Measurements from ENCODE around the gene ASL. TPM values are rescaled to one million over a fixed set of nuclear protein-coding genes. Genes with fewer than 3 reads are reported as not detected.
"Not testable (repeated sequence)": the region's sequence is repeated elsewhere in the genome, so short reads cannot be mapped to it uniquely, and the experiment has no call there.

Gene ASL
- total RNA-seq, 1 donor from 2014 or later = 27.7 TPM

GRCh38 chr7:66119245-66119850 lies 43.7 kb downstream of the ASL start:
- Histone ChIP-seq H3K36me3 (ENCODE audit: insufficient read depth, low read length) (peaks cover 5% of the 10 kb centered on the region), H3K9ac (ENCODE audit: low read length) (no peak overlapping the region), H3K9me3 (ENCODE audit: insufficient read depth, low read depth, low read length) (no peaks in the 10 kb centered on the region), H4K20me1 (ENCODE audit: insufficient read depth, low read length) (peaks cover 59% of the 10 kb centered on the region), H3K4me1 (ENCODE audit: insufficient read depth, low read length) (peaks cover 11% of the 10 kb centered on the region), H3K27ac (ENCODE audit: low read depth, low read length) (no peak overlapping the region), H3K4me3 (ENCODE audit: insufficient read depth, low read depth, low read length) (no peak overlapping the region), H3K27me3 (ENCODE audit: insufficient read depth, low read length) (no peaks in the 10 kb centered on the region), H3K4me2 (ENCODE audit: low read length) (no peak overlapping the region), H2AFZ (ENCODE audit: low read depth, low read length) (no peak overlapping the region), H3K79me2 (ENCODE audit: insufficient read depth, low read length) (peaks cover 91% of the 10 kb centered on the region)
- Mint-ChIP-seq H3K27me3 (ENCODE audit: low read depth, unreplicated experiment) (no peaks in the 10 kb centered on the region), H3K4me3 (ENCODE audit: unreplicated experiment) (no peak overlapping the region), H3K36me3 (ENCODE audit: low read depth, unreplicated experiment) (no peaks in the 10 kb centered on the region), H3K9me3 (ENCODE audit: unreplicated experiment) (no peaks in the 10 kb centered on the region), H3K27ac (ENCODE audit: unreplicated experiment) (no peak overlapping the region), H3K4me1 (ENCODE audit: low read depth, unreplicated experiment) (peaks cover 4% of the 10 kb centered on the region)
- no peak for DNase-seq (ENCODE audit: low read depth)
- FAIRE-seq = no peak
- no peak for TF ChIP-seq EZH2 (IDR thresholded peaks at IDR 0.05; ENCODE audit: insufficient read depth, low read length)
- TF ChIP-seq, protein P1, sequence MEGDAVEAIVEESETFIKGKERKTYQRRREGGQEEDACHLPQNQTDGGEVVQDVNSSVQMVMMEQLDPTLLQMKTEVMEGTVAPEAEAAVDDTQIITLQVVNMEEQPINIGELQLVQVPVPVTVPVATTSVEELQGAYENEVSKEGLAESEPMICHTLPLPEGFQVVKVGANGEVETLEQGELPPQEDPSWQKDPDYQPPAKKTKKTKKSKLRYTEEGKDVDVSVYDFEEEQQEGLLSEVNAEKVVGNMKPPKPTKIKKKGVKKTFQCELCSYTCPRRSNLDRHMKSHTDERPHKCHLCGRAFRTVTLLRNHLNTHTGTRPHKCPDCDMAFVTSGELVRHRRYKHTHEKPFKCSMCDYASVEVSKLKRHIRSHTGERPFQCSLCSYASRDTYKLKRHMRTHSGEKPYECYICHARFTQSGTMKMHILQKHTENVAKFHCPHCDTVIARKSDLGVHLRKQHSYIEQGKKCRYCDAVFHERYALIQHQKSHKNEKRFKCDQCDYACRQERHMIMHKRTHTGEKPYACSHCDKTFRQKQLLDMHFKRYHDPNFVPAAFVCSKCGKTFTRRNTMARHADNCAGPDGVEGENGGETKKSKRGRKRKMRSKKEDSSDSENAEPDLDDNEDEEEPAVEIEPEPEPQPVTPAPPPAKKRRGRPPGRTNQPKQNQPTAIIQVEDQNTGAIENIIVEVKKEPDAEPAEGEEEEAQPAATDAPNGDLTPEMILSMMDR (IDR thresholded peaks at IDR 0.05; ENCODE audit: insufficient read depth, low read depth, low read length) = no peak

DNA sequence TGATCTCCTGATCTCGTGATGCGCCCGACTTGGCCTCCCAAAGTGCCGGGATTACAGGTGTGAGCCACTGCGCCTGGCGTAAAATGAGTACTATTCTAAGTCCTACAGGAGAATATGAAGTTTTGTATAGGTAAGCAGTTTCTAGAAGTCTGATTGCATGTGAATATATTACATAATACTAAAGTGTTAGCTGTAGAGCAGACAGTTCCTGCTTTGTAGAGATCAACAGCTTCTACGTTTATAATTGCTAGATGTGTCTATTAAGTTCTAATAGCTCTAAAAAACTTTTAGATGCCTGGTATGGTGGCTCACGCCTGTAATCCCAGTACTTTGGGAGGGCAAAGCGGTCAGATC lies 47.5 kb downstream of the ASL start:
- H3K4me1 Mint-ChIP-seq (ENCODE audit: low read depth, unreplicated experiment) = peaks cover 7% of the 10 kb centered on the region
- H3K27ac ChIP-seq (ENCODE audit: low read depth, low read length) = no peak overlapping the region

GRCh38 chr7:66124569-66124861 lies 48.9 kb downstream of the ASL start:
- not testable (repeated sequence) for H3K36me3 ChIP-seq (ENCODE audit: insufficient read depth, low read length); H3K27ac Mint-ChIP-seq (ENCODE audit: unreplicated experiment); H3K4me1 Mint-ChIP-seq (ENCODE audit: low read depth, unreplicated experiment); H3K4me1 ChIP-seq (ENCODE audit: insufficient read depth, low read length); H3K36me3 Mint-ChIP-seq (ENCODE audit: low read depth, unreplicated experiment); H3K27me3 Mint-ChIP-seq (ENCODE audit: low read depth, unreplicated experiment); FAIRE-seq; H3K4me2 ChIP-seq (ENCODE audit: low read length); H3K27me3 ChIP-seq (ENCODE audit: insufficient read depth, low read length); H3K27ac ChIP-seq (ENCODE audit: low read depth, low read length); H3K9me3 ChIP-seq (ENCODE audit: insufficient read depth, low read depth, low read length); H3K9me3 Mint-ChIP-seq (ENCODE audit: unreplicated experiment); H3K9ac ChIP-seq (ENCODE audit: low read length); DNase-seq (ENCODE audit: low read depth); H3K4me3 Mint-ChIP-seq (ENCODE audit: unreplicated experiment); H2AFZ ChIP-seq (ENCODE audit: low read depth, low read length); H3K4me3 ChIP-seq (ENCODE audit: insufficient read depth, low read depth, low read length)
- Histone ChIP-seq H4K20me1 (ENCODE audit: insufficient read depth, low read length) (peaks cover 52% of the 10 kb centered on the region), H3K79me2 (ENCODE audit: insufficient read depth, low read length) (peaks cover 91% of the 10 kb centered on the region)

More for the DNA sequence above, 47.5 kb downstream of the ASL start:
- H3K27me3 Mint-ChIP-seq (ENCODE audit: low read depth, unreplicated experiment) = no peaks in the 10 kb centered on the region
- no peak for FAIRE-seq
- no peak overlapping the region for H3K27ac Mint-ChIP-seq (ENCODE audit: unreplicated experiment)
- Histone ChIP-seq H3K27me3 (ENCODE audit: insufficient read depth, low read length) (no peaks in the 10 kb centered on the region), H3K4me2 (ENCODE audit: low read length) (no peak overlapping the region), H3K9me3 (ENCODE audit: insufficient read depth, low read depth, low read length) (no peaks in the 10 kb centered on the region), H3K79me2 (ENCODE audit: insufficient read depth, low read length) (peaks cover 93% of the 10 kb centered on the region), H3K4me3 (ENCODE audit: insufficient read depth, low read depth, low read length) (no peak overlapping the region), H3K4me1 (ENCODE audit: insufficient read depth, low read length) (no peaks in the 10 kb centered on the region), H2AFZ (ENCODE audit: low read depth, low read length) (no peak overlapping the region), H3K9ac (ENCODE audit: low read length) (no peak overlapping the region), H3K36me3 (ENCODE audit: insufficient read depth, low read length) (no peaks in the 10 kb centered on the region), H4K20me1 (ENCODE audit: insufficient read depth, low read length) (peaks cover 64% of the 10 kb centered on the region)
- no peak for TF ChIP-seq EZH2 (IDR thresholded peaks at IDR 0.05; ENCODE audit: insufficient read depth, low read length)
- TF ChIP-seq, protein P1 (IDR thresholded peaks at IDR 0.05; ENCODE audit: insufficient read depth, low read depth, low read length) = no peak
- no peak for DNase-seq (ENCODE audit: low read depth)
- no peaks in the 10 kb centered on the region for H3K36me3 Mint-ChIP-seq (ENCODE audit: low read depth, unreplicated experiment)
- H3K4me3 Mint-ChIP-seq (ENCODE audit: unreplicated experiment) = no peak overlapping the region
- no peaks in the 10 kb centered on the region for H3K9me3 Mint-ChIP-seq (ENCODE audit: unreplicated experiment)

Measured in astrocyte (in vitro differentiated cells and primary cell).